Right ventricle myocardium superior (tissue), 1 donor: ENCODE results near the gene CCZ1B. TPM values are rescaled to one million over a fixed set of nuclear protein-coding genes. Genes with fewer than 3 reads are reported as not detected.
"Not testable (repeated sequence)": the region's sequence is repeated elsewhere in the genome, so short reads cannot be mapped to it uniquely, and the experiment has no call there.

Experiments
- ATAC-seq: fragments of 200-7000 bp; cut with Tn5 transposase; one replicate; pipeline ENCODE4 v1.9.1; 2020; ENCODE audit warnings: mild to moderate bottlenecking; ENCODE audit not compliant: poor library complexity
- DNase-seq: peaks from one replicate; pipeline ENCODE4 v3.0.0-alpha.2; 2020
- intact Hi-C: fragments of 100-400 bp; cut with DNase I; formaldehyde crosslinking; loops from one replicate; pipeline ENCODE4 v1.11.2; 2022
- long read RNA-seq: library from polyadenylated mRNA; unstranded; transcript quantifications from one replicate; pipeline ENCODE4 v2.0.0, GENCODE V29; 2021
- total RNA-seq: library from RNA; stranded (reverse); fragmentation: NEBNext Ultra II Directional; extraction: Animal tissue kit (Norgen Biotek cat#: 25700); gene quantifications from one replicate; pipeline ENCODE4 v1.2.1, GENCODE V29; 2021
- donor health status: DM: no; HTN: yes; CAD: no; lungs with severe emphysema.

Gene CCZ1B
- total RNA-seq = 30.0 TPM
- long read RNA-seq, transcript CCZ1B-201 (15 exons, 2,885 nt) = major isoform, 68 of 78 reads
- long read RNA-seq, partial matches to known transcripts = 0 of 78 reads
- long read RNA-seq, other reads (novel, unspliced or antisense) = 5 of 78 reads

DNA sequence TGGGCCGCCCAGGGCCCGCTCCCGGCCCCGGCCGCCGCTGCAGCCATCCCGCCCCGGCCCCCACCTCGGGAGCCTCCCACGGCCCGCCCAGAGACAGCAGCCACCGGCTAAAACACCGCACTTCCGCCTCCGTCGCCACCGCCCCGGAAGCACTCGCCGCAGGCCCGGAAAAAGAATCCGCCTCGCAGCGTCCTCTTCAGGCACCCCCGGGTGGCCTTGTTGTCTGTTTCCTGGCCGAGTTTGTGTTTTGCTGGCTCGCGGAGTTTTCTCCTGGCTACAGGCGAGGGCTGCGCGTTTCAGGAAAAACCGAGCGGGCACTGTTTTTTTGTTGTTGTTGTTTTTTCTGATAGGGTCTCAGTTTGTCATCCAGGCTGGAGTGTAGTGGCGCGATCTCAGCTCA lies at the start of gene CCZ1B:
Gene CCZ1B (minus strand): TSS at position 125 of the 400 bp plus-strand sequence. CDS start 78 bp downstream, at position 47.
- peak; percentile 92 for DNase-seq
- ATAC-seq = peak; percentile 99
- intact Hi-C loops = not testable (repeated sequence)

DNA sequence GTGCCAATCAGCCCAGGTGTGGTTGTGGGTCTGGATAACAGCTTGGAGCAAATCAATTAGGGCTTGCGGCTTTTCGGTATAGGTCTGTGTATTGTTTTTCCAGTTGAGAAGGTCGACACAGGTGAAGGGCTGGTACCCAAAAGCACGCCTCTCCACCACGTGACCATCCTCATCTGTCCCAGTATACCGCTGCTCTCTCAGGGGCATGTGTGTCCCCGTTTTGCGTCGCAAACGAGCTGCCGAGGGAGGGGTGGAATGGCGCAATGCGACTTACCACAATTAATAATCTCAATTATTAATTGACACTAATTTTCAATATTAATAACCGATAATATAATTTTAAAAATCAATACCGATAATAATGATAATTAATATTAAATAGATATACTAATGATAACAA lies 48.9 kb upstream of the CCZ1B start:
- DNase-seq, ATAC-seq, intact Hi-C loops: not testable (repeated sequence)

DNA sequence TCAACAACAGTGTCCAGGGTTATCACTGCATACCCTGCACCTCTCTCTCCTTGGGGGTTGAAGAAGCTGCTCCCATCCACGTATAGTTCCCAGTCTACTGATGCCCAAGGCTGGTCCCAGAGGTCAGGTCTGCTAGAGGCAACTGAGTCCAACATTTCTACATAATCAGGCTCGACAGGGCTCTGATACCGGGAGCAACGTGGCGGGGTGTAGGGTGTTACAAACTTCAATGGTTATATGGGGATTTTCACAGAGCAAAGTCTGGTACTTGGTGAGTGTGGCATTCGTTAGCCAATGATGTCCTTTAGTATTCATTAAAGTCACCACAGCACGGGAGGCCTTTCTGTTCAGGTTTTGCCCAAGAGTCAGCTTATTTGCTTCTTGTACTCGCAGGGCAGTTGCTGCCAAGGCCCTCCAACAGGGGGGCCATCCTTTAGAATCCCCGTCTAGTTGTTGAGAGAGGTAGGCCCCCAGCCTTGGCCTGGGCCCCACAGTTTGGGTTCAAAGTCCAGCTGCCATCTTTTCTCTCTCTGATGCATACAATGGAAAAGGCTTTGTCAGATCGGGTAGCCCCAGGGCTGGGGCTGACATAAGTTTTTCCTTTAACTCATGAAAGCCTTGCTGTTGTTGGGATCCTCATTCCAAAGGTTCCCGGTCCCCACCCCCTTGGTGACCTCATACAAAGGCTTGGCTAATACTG lies 46.3 kb upstream of the CCZ1B start:
- ATAC-seq, intact Hi-C loops, DNase-seq: not testable (repeated sequence)

DNA sequence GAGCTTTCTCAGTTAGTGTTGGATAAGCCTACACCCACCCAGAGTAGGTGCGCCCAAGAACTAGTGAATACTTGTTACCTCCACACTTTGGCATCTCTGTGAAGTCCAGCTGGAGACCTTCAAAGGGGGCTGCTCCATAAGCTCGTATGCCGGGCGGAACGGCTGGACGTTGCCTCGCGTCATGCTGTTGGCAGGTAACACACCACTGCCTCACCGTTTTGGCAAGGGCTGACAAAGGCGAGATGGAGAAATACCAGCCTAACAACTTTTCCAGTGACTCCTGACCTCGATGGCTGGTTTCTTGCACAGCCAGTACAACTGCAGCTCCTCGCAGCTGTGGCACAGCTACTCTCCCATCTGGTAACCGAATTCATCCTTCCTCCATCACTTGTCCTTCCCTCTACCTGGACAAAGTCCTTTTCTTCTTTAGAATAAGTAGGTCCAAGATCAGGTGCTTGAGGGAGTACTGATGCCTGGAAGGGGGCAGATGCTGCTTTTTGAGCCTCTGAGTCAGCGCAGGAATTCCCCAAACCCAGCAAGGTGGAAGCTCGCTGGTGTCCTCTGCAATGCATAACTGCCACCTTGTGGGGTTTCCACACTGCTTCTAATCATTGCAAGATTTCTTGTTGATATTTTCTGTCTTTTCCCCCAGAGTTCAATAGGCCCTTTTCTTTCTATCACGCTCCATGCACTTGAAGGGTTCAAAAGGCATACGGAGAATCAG lies 45.5 kb upstream of the CCZ1B start:
- intact Hi-C loops, ATAC-seq: not testable (repeated sequence)

DNA sequence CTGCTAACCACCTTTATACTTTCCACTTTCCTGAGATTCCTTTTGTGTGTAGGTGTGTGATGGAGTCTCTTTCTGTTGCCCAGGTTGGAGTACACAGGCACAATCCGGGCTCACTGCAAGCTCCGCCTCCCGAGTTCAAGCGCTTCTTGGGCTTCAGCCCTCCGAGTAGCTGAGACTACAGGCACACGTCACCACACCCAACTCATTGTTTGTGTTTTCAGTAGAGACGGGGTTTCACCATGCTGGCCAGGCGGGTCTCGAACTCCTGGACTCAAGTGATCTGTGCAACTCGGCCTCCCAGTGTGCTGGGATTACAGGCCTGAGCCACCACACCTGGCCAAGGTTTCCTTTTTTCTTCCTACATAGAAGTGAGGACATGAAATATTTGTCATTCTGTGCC lies 38.7 kb upstream of the CCZ1B start:
- intact Hi-C loops, DNase-seq, ATAC-seq: not testable (repeated sequence)

More for the DNA sequence above, 45.5 kb upstream of the CCZ1B start:
- not testable (repeated sequence) for DNase-seq

DNA sequence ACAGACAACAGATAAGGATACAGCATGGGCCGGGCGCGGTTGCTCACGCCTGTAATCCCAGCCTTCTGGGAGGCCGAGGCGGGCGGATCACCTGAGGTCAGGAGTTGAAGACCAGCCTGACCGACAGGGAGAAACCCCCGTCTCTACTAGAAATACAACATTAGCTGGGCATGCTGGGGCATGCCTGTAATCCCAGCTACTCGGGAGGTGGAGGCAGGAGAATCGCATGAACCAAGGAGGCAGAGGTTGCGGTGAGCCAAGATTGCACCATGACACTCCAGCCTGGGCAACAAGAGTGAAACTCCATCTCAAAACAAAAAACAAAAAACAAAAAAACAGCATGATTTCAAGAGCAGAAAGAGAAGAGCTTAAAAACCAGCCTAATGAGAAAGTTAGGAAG lies 38.1 kb upstream of the CCZ1B start:
- intact Hi-C loops, ATAC-seq: not testable (repeated sequence)

DNA sequence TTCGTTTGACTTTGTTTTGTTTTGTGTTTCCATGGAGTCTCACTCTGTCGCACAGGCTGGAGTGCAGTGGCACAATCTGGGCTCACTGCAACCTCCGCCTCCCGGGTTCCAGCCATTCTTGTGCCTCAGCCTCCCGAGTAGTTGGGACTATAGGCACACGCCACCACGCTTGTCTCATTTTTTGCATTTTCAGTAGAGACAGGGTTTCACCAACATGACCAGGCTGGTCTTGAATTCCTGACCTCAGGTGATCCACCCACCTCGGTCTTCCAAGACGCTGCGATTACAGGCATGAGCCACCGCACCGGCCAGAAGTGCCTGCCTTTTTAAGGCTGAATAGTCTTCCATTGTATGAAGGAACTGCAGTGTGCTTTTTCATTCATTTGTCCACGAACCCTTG lies 36.8 kb upstream of the CCZ1B start:
- intact Hi-C loops, DNase-seq, ATAC-seq: not testable (repeated sequence)

More for the DNA sequence above, 38.1 kb upstream of the CCZ1B start:
- DNase-seq = not testable (repeated sequence)

DNA sequence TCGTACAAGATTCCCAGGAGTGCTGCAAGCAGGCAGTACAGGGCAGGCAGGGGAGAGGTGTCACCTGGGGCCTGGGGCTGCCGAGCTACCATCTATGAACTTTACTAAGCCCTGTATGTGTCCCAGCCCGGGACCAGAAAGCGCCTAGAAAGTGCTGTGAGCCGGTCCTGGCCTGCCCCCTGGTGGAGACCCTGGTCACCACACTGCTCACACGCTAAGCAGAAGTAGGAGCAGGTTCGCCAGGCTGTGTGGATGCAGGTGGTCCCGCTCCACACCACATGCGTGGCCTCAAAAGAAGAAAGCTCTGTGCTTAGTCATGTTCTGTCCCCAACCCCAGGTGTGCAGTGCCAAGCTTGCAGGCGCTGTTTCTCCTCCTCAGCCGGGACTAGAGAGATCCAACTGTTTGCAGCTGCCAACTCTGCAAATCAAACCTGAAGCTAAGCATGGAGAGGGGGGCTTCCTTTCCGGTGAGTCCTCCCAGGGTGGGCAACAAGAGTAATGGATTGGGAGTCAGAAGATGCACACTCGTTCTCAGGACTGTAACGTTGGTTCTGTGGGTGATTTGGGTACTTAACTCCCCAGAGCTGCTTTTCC lies 31.7 kb upstream of the CCZ1B start:
- ATAC-seq, intact Hi-C loops: not testable (repeated sequence)
- peak; percentile 84 for DNase-seq

DNA sequence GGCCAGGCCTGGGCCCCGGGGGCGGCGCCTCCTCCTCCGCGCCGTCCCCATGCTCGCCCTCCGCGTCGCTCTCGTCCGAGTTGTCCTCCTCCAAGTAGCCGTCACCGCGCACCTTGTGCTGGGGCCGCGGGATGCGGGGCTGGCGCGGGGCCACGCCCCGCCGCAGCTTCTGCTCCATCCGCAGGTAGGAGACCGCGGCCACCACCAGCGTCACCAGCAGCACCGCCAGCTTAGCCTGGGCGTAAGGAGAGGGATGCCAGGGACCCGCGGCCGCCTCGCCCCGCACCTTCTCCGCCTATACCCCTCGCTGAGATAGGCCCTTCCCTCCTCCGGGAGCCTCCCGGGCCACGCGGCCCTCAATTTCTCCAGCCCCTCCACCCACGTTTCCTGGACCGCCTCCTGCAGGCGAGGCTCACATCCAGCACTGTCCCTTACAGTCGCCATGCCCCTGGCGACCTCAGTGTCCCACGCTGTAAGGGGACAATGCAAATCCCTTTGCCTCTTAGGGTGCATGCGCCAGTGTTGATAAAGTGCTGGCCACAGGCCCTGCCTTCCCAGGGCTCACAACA lies 29.6 kb upstream of the CCZ1B start:
- DNase-seq, ATAC-seq, intact Hi-C loops: not testable (repeated sequence)

DNA sequence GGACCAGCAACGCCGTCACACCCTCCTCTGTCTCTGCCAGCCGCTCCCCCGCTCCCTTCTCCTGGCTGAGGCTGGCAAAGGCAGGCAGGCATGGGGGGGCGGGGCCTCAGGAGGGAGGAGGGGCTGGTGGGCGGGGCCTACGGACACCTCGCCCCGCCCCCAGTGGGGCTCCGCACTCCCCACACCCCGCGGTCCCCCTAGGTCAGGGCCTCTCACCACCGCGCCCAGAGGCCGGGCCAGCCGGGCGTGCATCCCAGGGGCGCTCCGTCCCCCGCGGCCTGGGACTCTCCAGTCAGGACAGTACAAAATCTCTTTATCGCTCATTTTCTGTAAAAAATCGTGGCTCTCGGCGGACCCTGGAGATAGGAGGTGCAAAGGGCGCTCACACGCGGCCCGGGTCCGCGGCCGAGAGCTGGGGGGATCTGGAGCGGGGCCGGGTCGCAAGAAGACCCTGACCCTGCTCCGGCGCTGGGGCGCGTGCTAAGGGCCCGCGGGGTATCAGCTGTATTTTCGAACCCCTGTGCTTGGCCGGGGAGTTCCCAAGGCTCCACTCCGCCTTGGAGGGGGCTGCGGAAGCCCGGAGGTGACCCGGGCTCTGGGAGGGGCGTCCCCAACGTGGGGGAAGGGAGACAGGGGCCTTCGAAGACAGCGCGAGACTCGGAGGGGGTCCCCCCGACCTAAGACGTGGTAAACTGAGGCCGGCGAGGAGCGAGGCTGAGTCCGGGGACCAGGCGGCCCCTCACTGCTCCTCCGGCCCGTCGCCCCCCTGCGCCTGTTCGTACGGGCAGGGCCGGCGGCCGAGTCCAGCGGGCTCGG lies 28.9 kb upstream of the CCZ1B start:
- DNase-seq, ATAC-seq, intact Hi-C loops: not testable (repeated sequence)

DNA sequence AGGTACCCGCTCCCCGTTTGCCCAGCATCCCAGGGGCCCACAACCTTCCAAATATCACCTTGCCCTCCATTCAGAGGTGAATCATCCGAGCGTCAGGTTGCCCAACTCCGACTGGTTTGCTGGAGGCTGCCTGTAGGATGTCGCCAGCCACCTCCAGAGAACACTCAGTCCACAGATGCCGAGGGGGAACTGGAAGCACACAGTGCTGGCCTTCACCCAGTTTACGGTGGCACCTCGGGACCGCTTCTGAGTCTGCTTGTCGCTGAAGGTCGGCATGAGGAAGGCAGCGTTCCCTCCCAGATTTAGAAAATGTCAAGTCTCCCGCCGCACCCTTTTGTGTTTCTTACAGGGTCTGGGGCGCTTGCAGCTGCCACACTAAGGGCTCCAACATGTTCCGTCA lies 27.6 kb upstream of the CCZ1B start:
- DNase-seq, intact Hi-C loops, ATAC-seq: not testable (repeated sequence)

DNA sequence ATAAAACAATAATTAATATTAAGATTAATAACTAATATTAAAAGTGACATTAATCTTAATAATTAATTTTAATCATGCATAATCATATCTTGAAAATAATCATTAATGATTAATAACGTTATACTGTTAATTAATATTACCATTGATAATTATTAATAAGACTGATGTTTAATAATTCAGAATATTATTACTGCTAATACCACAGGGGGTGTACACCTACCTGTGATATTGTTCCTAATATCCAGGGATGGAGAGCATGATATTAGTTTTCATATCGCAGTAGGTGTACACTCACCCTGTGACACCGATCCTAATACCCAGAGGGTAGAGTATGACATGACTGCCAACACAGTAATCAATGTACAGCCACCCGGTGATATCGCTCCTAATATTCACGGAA lies 23.1 kb upstream of the CCZ1B start:
- ATAC-seq, intact Hi-C loops, DNase-seq: not testable (repeated sequence)

DNA sequence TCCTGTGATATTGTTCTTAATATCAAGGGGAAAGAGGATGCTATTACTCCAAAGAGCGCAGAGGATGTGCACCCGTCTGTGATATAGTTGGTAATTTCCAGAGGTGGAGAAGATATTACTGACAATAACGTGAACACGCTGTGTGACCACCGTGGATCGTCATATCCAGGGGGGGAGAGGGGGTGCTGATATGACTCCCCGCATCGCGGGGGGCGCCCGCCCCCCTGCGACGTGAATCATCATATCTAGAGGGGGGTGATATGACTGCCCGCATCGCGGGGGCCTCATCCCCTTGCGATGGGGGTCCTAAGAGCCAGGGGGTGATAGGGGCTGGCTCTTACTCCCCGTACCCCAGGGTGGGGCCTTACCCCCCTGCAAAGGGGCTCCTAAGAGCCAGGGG lies 21.7 kb upstream of the CCZ1B start:
- DNase-seq, ATAC-seq, intact Hi-C loops: not testable (repeated sequence)

DNA sequence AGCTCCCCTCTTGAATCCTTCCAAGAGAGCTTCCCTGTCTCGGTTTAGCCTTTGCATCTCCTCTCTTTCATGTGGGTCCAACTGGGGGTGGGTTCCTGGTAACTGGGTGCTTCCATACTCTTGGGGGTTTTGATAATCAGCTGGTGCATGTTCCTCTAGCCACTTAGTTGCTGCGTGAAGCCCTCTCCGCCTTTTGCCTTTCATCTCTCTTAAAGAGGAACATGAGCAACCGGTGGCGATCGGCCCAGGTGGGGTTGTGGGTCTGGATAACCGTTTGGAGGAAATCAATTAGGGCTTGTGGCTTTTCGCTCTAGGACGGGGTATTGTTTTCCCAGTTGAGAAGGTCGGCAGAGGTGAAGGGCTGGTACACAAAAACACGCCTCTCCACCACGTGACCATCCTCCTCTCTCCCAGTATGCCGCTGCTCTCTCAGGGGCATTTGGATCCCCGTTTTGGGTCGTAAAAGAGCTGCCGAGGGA lies 19.9 kb upstream of the CCZ1B start:
- DNase-seq, intact Hi-C loops, ATAC-seq: not testable (repeated sequence)

DNA sequence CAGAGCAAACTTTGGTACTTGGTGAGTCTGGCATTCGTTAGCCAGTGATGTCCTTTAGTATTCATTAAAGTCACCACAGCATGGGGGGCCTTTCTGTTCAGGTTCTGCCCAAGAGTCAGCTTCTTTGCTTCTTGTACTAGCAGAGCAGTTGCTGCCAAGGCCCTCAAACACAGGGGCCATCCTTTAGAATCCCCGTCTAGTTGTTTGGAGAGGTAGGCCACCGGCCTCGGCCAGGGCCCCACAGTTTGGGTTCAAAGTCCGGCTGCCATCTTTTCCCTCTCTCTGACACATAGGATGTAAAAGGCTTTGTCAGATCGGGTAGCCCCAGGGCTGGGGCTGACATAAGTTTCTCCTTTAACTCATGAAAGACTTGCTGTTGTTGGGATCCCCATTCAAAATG lies 17.6 kb upstream of the CCZ1B start:
- intact Hi-C loops, DNase-seq, ATAC-seq: not testable (repeated sequence)

DNA sequence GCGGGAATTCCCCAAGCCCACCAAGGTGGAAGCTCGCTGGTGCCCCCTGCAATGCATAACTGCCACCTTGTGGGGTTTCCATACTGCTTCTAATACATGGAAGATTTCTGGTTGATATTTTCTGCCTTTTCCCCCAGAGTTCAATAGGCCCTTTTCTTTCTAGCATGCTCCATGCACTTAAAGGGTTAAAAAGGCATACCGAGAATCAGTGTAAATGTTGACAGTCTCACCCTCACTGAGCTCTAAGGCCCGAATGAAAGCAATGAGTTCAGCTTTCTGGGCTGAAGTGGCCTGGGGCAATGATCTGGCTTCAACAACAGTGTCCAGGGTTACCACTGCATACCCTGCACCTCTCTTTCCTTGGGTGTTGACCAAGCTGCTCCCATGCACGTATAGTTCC lies 17.0 kb upstream of the CCZ1B start:
- intact Hi-C loops, DNase-seq, ATAC-seq: not testable (repeated sequence)

DNA sequence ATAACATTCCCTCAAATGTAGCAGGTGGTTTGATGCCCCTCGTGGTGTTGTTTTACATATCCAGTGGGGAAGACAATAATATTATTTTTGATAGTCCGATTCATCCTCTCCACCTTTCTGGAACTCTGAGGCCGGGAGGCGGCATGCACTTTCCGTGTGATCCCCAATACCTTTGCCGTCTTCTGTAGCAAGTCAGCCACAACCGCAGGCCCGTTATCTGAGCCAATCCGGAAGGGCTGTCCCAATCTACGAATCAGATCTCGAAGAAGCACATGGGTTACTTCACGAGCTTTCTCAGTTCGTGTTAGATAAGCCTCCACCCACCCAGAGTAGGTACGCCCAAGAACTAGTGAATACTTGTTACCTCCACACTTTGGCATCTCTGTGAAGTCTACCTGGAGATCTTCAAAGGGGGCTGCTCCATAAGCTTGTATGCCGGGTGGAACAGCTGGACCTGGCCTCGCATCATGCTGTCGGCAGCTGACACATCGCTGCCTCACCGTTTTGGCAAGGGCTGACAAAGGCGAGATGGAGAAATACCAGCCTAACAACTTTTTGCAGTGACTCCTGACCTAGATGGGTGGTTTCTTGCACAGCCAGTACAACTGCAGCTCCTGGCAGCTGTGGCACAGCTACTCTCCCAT lies 16.3 kb upstream of the CCZ1B start:
- ATAC-seq, intact Hi-C loops, DNase-seq: not testable (repeated sequence)
